Type B pancreatic cell (in vitro differentiated cells): ENCODE results near the gene MAPK8. TPM values are rescaled to one million over a fixed set of nuclear protein-coding genes. Genes with fewer than 3 reads are reported as not detected.

Experiments used
- DNase-seq: peaks from one replicate; pipeline ENCODE4 v3.0.0; 2021; ENCODE audit warnings: mixed read lengths; ENCODE audit not compliant: unreplicated experiment; ENCODE audit errors: extremely low spot score
- H3K27ac Mint-ChIP-seq: 2 replicates; pipeline ENCODE4 v1.8.0; 2021; ENCODE audit warnings: mild to moderate bottlenecking, mixed read lengths
- H3K27me3 Mint-ChIP-seq: 2 replicates; pipeline ENCODE4 v1.8.0; 2021; ENCODE audit warnings: mixed read lengths
- H3K36me3 Mint-ChIP-seq: 2 replicates; pipeline ENCODE4 v1.8.0; 2021; ENCODE audit warnings: mixed read lengths
- H3K4me1 Mint-ChIP-seq: one replicate; pipeline ENCODE4 v1.8.0; 2021; ENCODE audit warnings: mixed read lengths; ENCODE audit not compliant: unreplicated experiment
- H3K4me3 Mint-ChIP-seq: 2 replicates; pipeline ENCODE4 v1.8.0; 2021; ENCODE audit warnings: mild to moderate bottlenecking, mixed read lengths
- H3K9me3 Mint-ChIP-seq: 2 replicates; pipeline ENCODE4 v1.8.0; 2021; ENCODE audit warnings: mixed read lengths
- total RNA-seq: library from RNA; stranded (reverse); gene quantifications from 2 replicates; pipeline ENCODE4 v1.2.1, GENCODE V29; 2021; ENCODE audit warnings: low replicate concordance
- TF ChIP-seq, protein P1 (sequence below): fragments of 200-600 bp; sonication (generic); conservative IDR thresholded peaks from 2 replicates; pipeline ENCODE4 v1.5.0; 2021; ENCODE audit warnings: antibody characterized with exemption, mild to moderate bottlenecking

Gene MAPK8
- total RNA-seq, 1 donor from 2014 or later: 48.4 TPM

DNA sequence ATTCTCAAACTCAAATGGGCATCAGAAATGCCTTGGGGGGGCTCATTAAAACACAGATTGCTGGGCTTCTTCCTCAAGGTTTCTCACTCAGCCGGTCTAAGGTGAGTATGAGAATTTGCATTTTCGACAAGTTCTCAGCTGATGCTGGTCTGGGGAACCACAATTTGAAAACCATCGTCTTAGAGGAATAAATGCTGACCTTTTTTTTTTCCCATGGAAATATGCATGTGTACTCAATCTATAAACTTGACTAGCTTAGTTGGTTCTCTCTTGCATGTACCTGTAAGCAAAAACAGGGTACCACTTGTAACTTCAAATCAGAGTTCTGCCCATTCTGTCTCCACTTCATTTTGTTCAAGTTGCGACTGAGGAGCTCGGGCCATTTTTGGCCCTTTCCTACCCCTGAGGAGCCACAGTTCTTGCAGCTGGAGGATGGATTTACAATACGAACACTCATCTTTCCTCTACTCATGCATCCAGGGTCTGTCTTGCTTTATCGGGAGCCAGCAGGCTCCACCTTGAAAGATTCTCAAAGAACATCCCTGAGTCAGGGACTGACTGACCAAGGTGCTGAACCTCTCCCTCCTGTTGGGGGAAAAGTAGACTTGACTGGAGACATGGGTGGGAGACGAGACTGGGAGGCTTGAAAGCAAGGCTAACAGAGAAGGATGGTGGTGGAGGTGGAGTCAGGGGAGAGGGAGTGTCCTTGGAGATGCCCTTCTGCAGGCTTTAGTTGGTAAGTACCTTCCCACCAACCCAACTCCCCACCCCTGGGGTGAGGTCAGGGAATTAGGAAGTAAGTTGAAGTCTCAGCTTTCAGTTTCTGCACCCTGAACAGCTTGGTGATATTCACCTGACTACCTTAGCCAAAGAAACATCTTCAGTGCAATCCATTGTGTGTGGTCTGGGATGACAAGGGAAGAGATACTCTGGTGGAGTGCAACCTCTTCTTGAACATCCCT is 3.7 kb upstream of the MAPK8 start:
- Mint-ChIP-seq H3K36me3 (peaks cover 5% of the 10 kb centered on the region), H3K4me3 (no peak overlapping the region), H3K4me1 (peaks cover 4% of the 10 kb centered on the region), H3K9me3 (no peaks in the 10 kb centered on the region), H3K27me3 (peaks cover 41% of the 10 kb centered on the region), H3K27ac (no peak overlapping the region)
- DNase-seq: no peak
- TF ChIP-seq, protein P1, sequence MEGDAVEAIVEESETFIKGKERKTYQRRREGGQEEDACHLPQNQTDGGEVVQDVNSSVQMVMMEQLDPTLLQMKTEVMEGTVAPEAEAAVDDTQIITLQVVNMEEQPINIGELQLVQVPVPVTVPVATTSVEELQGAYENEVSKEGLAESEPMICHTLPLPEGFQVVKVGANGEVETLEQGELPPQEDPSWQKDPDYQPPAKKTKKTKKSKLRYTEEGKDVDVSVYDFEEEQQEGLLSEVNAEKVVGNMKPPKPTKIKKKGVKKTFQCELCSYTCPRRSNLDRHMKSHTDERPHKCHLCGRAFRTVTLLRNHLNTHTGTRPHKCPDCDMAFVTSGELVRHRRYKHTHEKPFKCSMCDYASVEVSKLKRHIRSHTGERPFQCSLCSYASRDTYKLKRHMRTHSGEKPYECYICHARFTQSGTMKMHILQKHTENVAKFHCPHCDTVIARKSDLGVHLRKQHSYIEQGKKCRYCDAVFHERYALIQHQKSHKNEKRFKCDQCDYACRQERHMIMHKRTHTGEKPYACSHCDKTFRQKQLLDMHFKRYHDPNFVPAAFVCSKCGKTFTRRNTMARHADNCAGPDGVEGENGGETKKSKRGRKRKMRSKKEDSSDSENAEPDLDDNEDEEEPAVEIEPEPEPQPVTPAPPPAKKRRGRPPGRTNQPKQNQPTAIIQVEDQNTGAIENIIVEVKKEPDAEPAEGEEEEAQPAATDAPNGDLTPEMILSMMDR: no peak

DNA sequence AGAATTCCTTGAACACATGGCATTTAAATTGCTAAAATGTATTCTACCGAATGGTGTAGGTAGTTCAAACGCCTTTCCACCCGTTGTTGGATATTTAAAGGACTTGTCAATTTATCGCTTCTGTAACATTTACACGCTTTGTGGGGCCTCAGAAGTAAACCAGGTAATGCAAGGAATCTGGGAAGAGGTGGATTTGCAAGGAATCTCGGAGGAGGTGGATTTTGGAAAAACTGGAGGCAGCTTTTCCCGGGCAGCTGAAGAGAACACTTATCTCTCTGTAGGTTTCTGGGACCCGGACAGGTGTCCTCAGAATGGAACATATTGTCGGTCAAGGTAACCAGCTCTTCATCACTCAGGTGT is 592 bp upstream of the MAPK8 start:
- peaks cover 30% of the 10 kb centered on the region for H3K27me3 Mint-ChIP-seq
- TF ChIP-seq, protein P1: no peak
- DNase-seq: no peak
- peaks cover 11% of the 10 kb centered on the region for H3K36me3 Mint-ChIP-seq
- peak overlapping the region; percentile 89 for H3K27ac Mint-ChIP-seq
- no peaks in the 10 kb centered on the region for H3K9me3 Mint-ChIP-seq
- H3K4me1 Mint-ChIP-seq: peaks cover 22% of the 10 kb centered on the region
- peak overlapping the region; percentile 88 for H3K4me3 Mint-ChIP-seq

DNA sequence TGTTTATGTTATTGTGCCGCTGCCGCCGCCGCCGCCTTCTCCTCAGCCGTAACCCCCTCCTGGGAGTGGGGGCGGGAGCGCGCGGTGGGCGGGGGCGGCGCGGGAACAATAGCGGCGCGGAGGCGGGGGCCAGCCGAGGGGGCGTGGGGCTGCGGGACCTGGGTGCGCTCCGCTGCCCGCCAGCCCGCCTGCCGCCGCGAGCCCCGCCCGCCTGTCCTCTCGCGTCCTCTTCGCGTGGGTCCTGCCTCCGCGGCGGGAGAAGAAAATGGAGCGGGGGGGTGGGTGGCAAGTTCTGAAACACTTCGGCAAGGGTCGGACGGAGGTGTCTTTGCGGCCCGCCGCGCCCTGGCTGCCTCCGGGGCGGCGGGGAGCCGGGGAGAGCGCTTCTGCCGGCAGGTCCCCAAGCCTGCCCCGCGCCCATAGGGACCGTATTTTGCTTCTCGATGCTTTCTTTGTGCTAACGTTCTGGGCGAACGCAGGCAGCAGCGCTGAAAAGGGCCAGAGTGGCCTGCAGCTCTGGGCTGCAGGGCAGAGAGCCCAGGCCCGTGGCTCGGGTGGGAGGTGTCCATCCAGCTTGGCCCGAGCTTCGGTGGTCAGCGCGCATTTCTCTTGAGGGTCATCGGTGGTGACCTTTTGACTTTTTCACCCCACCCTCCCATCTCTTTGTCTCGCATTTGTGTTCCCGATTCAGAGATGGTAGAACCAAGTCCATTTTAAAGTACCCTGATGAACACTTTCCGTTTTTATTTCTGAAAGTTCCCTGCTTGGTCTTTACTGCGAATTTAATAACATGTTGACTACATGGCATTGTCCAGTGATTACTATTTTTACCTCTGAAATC is 613 bp downstream of the MAPK8 start:
- Mint-ChIP-seq H3K27me3 (peaks cover 20% of the 10 kb centered on the region), H3K27ac (peak overlapping the region; percentile 87), H3K36me3 (peaks cover 19% of the 10 kb centered on the region), H3K4me1 (peaks cover 22% of the 10 kb centered on the region), H3K4me3 (peak overlapping the region; percentile 94), H3K9me3 (no peaks in the 10 kb centered on the region)
- DNase-seq: peak; percentile 83
- TF ChIP-seq, protein P1: no peak

DNA sequence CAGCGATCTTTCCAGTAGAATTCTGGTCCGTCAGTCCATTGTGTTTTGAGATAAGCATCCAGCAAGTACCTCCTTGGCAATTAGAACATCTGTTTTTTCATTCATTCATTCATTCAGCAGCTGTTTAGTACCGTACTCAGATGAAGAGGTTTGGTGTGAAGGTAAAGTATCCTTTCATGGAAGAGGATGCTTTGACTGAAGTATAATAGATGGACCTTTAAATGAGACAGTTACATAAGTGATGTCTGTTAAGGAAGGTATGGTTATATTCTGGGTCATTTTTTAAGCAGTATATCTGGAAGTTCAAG is 1.2 kb downstream of the MAPK8 start:
- H3K27ac Mint-ChIP-seq: peak overlapping the region; percentile 87
- H3K4me1 Mint-ChIP-seq: peaks cover 22% of the 10 kb centered on the region
- no peak for DNase-seq
- H3K27me3 Mint-ChIP-seq: peaks cover 19% of the 10 kb centered on the region
- peak overlapping the region; percentile 94 for H3K4me3 Mint-ChIP-seq
- peaks cover 22% of the 10 kb centered on the region for H3K36me3 Mint-ChIP-seq
- TF ChIP-seq, protein P1: no peak
- no peaks in the 10 kb centered on the region for H3K9me3 Mint-ChIP-seq

DNA sequence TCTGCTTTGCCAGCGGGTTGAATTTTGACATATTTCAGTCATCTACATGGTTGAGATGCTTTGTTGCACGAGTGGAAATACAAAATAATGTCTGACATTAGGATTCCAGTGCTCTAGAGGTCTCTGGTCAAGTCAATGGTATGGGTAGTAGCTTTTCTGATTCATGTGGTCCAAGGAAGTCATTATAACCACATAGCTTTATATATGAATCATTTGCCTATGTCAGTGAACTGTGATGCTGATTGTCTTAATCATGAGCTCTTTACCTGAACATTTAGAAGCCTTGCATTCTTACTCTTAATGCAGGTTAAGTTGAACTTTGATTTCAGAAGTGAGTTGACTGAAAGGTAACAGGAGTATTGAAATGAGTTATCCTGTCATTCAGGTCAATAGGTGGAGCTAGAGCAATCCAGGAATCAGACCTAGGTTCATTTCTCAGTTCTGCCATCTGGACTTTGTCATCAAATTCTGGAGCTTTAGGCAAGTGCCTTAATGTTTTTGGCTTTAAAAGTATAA is 3.3 kb downstream of the MAPK8 start:
- Mint-ChIP-seq H3K36me3 (peaks cover 22% of the 10 kb centered on the region), H3K4me1 (peaks cover 22% of the 10 kb centered on the region), H3K9me3 (no peaks in the 10 kb centered on the region), H3K4me3 (peak overlapping the region; percentile 31), H3K27me3 (peaks cover 6% of the 10 kb centered on the region), H3K27ac (peak overlapping the region; percentile 57)
- DNase-seq: no peak
- TF ChIP-seq, protein P1: no peak
